ENCODE results near the gene CNKSR1.

The CNKSR1 gene

DNA sequence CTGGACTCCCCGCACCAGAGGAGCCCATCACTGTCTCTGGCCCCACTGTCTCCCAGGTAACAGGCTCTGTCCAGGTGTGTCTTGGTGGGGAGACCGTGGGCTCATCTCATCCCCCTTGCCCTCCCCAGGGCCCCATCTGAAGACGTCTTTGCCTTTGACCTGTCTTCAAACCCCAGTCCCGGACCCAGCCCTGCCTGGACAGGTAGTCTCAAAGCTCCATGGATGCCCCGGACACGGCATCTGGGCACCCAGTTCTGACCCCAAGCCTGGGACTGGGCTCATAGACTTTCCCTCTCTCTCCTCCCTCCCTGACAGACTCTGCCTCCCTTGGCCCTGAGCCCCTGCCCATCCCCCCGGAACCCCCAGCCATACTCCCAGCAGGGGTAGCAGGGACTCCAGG lies 6.8 kb downstream of the CNKSR1 start:
- H3F3A ChIP-seq (ENCODE audit: insufficient read depth, low read length), result no peaks in the 10 kb centered on the region
- no peak overlapping the region for H3K4me3 ChIP-seq (ENCODE audit: low read length)
- no peak overlapping the region for H3K9ac ChIP-seq (ENCODE audit: low read length)
- TF ChIP-seq EZH2phosphoT487 (IDR thresholded peaks at IDR 0.05; ENCODE audit: low read length) (no peak), EZH2 (optimal IDR thresholded peaks at IDR 0.05; ENCODE audit: low read depth, low read length) (no peak)
- TF ChIP-seq, protein P1, sequence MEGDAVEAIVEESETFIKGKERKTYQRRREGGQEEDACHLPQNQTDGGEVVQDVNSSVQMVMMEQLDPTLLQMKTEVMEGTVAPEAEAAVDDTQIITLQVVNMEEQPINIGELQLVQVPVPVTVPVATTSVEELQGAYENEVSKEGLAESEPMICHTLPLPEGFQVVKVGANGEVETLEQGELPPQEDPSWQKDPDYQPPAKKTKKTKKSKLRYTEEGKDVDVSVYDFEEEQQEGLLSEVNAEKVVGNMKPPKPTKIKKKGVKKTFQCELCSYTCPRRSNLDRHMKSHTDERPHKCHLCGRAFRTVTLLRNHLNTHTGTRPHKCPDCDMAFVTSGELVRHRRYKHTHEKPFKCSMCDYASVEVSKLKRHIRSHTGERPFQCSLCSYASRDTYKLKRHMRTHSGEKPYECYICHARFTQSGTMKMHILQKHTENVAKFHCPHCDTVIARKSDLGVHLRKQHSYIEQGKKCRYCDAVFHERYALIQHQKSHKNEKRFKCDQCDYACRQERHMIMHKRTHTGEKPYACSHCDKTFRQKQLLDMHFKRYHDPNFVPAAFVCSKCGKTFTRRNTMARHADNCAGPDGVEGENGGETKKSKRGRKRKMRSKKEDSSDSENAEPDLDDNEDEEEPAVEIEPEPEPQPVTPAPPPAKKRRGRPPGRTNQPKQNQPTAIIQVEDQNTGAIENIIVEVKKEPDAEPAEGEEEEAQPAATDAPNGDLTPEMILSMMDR (IDR thresholded peaks at IDR 0.05; ENCODE audit: low read length), result no peak
- no peaks in the 10 kb centered on the region for H3K9me3 ChIP-seq (replicated peaks; ENCODE audit: insufficient read depth, low read length)
- H3K79me2 ChIP-seq (ENCODE audit: low read length), result no peaks in the 10 kb centered on the region
- no peaks in the 10 kb centered on the region for H3K27me3 ChIP-seq (replicated peaks; ENCODE audit: insufficient read depth, low read length)
- no peak overlapping the region for H2AFZ ChIP-seq (ENCODE audit: low read length)
- DNase-seq, result no peak
- H3K9me2 ChIP-seq (replicated peaks; ENCODE audit: insufficient read depth, low read length), result no peaks in the 10 kb centered on the region
- H3K4me2 ChIP-seq (ENCODE audit: low read depth, low read length), result no peak overlapping the region
- no peaks in the 10 kb centered on the region for H4K20me1 ChIP-seq (ENCODE audit: insufficient read depth, low read length)
- H3K36me3 ChIP-seq (replicated peaks; ENCODE audit: insufficient read depth, low read length), result no peaks in the 10 kb centered on the region
- peaks cover 14% of the 10 kb centered on the region for H3K4me1 ChIP-seq (ENCODE audit: low read length)
- no peak overlapping the region for H3K27ac ChIP-seq (ENCODE audit: low read length)

DNA sequence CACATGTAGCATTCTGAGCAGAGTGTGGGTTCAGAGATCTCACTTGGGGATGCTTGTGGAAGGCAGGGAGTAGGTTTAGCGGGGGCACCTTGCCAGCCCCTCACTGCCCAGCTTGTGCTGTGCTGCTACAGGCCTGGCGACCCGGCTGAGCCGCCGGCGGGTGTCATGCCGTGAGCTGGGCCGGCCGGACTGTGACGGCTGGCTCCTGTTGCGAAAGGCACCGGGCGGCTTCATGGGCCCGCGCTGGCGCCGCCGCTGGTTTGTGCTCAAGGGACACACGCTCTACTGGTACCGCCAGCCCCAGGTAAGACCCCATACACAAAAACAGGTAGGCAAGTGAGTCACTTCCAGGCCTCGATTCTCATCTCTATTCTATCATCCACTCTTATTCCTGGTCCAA lies 7.6 kb downstream of the CNKSR1 start:
- Histone ChIP-seq H2AFZ (ENCODE audit: low read length) (no peak overlapping the region), H3K4me2 (ENCODE audit: low read depth, low read length) (no peak overlapping the region), H4K20me1 (ENCODE audit: insufficient read depth, low read length) (no peaks in the 10 kb centered on the region), H3K9me2 (replicated peaks; ENCODE audit: insufficient read depth, low read length) (no peaks in the 10 kb centered on the region), H3F3A (ENCODE audit: insufficient read depth, low read length) (no peaks in the 10 kb centered on the region), H3K9ac (ENCODE audit: low read length) (no peak overlapping the region), H3K27ac (ENCODE audit: low read length) (no peak overlapping the region), H3K36me3 (replicated peaks; ENCODE audit: insufficient read depth, low read length) (no peaks in the 10 kb centered on the region), H3K27me3 (replicated peaks; ENCODE audit: insufficient read depth, low read length) (no peaks in the 10 kb centered on the region), H3K9me3 (replicated peaks; ENCODE audit: insufficient read depth, low read length) (no peaks in the 10 kb centered on the region), H3K4me1 (ENCODE audit: low read length) (peaks cover 8% of the 10 kb centered on the region), H3K4me3 (ENCODE audit: low read length) (no peak overlapping the region), H3K79me2 (ENCODE audit: low read length) (no peaks in the 10 kb centered on the region)
- TF ChIP-seq EZH2phosphoT487 (IDR thresholded peaks at IDR 0.05; ENCODE audit: low read length) (no peak), EZH2 (optimal IDR thresholded peaks at IDR 0.05; ENCODE audit: low read depth, low read length) (no peak)
- TF ChIP-seq, protein P1 (IDR thresholded peaks at IDR 0.05; ENCODE audit: low read length), result no peak
- DNase-seq, result no peak

DNA sequence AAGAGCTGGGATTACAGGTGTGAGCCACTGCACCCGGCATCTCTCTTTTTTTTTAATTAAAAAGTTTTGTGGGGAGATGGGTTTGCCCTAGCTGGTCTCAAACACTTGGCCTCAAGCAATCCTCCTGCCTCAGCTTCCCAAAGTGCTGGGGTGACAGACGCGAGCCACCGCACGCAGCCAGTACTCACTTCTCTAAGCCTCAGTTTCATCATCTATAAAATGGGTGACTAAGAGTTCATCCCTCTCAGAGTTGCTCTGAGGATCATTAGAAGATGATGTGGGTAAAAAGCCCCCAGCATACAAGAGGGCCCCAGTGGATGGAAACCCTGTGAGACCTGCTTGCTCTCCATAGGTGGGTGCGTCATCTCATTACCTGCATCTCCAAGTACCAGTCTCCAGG lies 10.6 kb downstream of the CNKSR1 start:
- no peaks in the 10 kb centered on the region for H3K9me3 ChIP-seq (replicated peaks; ENCODE audit: insufficient read depth, low read length)
- H3K79me2 ChIP-seq (ENCODE audit: low read length), result no peaks in the 10 kb centered on the region
- H3K4me1 ChIP-seq (ENCODE audit: low read length), result no peaks in the 10 kb centered on the region; the same call in 1 of the 2 replicates
- H3K27ac ChIP-seq (ENCODE audit: low read length), result no peak overlapping the region
- no peak overlapping the region for H2AFZ ChIP-seq (ENCODE audit: low read length)
- H4K20me1 ChIP-seq (ENCODE audit: insufficient read depth, low read length), result no peaks in the 10 kb centered on the region
- H3K27me3 ChIP-seq (replicated peaks; ENCODE audit: insufficient read depth, low read length), result no peaks in the 10 kb centered on the region
- no peak overlapping the region for H3K9ac ChIP-seq (ENCODE audit: low read length)
- H3K4me2 ChIP-seq (ENCODE audit: low read depth, low read length), result no peak overlapping the region
- no peaks in the 10 kb centered on the region for H3F3A ChIP-seq (ENCODE audit: insufficient read depth, low read length)
- H3K36me3 ChIP-seq (replicated peaks; ENCODE audit: insufficient read depth, low read length), result no peaks in the 10 kb centered on the region
- H3K4me3 ChIP-seq (ENCODE audit: low read length), result no peak overlapping the region
- H3K9me2 ChIP-seq (replicated peaks; ENCODE audit: insufficient read depth, low read length), result no peaks in the 10 kb centered on the region
- DNase-seq, result no peak
- TF ChIP-seq, protein P1 (IDR thresholded peaks at IDR 0.05; ENCODE audit: low read length), result no peak
- no peak for TF ChIP-seq EZH2phosphoT487 (IDR thresholded peaks at IDR 0.05; ENCODE audit: low read length)
- no peak for TF ChIP-seq EZH2 (optimal IDR thresholded peaks at IDR 0.05; ENCODE audit: low read depth, low read length)
